ENCODE data around the gene LRIT3.
"Not testable (repeated sequence)": the region's sequence is repeated elsewhere in the genome, so short reads cannot be mapped to it uniquely, and the experiment has no call there.

LRIT3 gene

DNA sequence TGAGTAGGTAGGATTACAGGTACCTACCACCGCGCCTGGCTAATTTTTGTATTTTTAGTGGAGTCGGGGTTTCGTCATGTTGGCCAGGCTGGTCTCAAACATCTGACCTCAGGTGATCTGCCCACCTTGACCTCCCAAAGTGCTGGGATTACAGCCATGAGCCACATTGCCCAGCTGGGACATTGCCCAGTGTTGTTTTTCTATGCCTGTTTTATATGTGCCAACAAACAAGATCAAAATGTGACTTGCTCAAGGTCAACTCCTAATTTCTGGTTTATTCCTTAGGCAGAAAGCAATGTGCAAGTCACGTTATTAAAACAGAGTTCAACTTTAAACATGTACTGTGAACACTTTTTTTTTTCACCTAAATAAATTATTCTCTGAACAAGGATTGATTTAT lies 2.7 kb downstream of the LRIT3 start:
- no peak for DNase-seq

DNA sequence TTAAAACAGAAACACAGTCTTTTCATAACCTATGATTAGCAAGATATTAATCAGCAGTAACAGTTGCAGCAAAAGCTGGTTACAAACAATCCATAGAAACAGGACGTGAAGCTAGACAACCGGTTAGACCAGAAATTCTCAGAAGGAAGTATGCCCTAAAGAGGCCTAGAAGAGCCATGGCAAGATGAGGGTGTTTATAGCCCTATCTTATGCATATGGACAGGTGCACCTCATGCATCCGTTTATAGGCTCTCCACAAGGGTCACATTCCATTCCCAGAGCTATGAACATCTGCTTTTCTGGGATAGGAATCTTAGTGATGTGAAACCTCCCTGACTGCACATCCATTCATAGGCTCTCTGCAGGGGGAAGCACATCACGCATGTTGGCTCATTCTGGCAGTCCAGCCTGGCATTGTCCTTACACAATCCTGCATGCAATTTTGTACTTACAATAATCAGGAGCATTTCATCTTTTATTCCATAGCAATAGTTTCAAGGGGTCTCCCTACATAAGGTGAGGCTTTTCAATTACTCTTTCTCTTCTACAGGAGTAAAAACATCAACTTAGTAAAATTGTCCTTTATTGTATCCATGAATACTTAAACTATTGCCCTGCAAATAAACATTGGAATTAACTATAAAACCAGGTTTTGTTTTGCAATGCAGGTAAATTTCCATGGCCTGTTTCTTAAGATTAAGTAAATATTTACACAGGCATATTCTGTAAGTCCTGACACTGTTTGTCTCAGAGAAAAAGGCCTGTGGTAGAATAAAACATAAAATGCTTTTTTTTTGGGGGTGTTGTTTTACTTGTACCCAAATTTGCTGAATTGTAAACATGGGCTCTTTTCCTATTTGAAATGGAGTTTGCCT lies 11.8 kb downstream of the LRIT3 start:
- not testable (repeated sequence) for DNase-seq

DNA sequence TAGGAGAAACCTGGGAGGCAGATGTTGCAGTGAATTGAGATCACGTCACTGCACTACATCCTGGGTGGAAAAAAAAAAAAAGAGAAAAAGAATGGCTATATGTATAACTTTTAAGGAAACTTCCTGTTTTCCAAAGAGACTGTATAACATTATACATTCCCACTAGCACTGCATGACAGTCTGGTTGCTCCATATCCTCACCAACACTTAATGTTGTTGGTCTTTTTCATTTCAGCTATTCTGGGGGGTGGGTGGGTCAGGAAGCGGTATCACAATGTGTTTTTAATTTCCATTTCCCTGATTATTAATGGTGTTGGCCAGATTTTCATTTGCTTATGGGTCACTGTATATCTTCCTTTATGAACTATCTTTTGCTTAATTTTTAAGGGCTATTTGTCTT lies 13.4 kb downstream of the LRIT3 start:
- no peak for DNase-seq

DNA sequence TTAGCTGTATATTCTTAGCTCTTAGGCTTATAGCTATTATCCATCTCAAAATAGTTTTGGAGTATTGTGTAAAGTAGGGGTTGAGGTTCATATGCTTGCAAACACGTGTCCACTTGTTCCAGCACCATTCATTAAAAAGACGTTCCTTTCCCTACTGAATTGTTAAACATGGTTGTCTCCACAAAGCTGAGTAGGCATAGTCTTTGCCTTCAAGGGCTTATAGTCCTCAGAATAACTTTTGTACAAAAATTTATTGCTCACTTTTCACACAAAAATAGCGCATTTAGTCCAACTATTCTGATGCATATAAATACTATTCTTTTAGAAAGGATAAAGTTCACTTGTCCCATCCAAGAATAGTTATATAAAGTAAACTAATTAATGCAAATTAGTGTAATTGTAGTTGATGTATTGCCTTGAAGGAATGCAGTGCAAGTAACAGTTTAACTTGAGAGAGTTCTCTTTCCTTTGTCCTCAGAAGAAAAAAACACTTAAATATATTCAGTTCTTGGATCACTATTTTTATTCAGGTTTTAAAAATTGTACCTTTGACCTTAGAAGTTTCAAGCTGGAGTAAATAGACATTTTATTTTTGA lies 14.1 kb downstream of the LRIT3 start:
- DNase-seq = no peak

DNA sequence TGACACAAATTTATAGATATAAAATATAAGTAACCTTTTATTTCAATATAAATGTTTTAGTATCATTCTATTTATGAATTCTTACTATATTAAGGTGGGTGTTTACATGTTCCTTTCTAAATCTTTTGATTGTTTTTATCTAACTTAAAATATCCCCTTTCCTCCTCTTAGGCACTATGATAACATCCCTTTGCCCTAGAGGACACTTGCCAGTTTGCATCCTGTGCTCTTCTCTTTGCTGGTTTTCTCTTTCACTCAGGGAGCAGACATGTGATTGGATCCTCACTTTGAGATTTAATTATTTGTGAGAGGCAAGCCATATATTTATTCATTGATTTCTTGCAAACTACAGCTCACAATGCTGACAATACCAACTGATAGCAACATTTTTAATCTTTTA lies 16.2 kb downstream of the LRIT3 start:
- DNase-seq = no peak

DNA sequence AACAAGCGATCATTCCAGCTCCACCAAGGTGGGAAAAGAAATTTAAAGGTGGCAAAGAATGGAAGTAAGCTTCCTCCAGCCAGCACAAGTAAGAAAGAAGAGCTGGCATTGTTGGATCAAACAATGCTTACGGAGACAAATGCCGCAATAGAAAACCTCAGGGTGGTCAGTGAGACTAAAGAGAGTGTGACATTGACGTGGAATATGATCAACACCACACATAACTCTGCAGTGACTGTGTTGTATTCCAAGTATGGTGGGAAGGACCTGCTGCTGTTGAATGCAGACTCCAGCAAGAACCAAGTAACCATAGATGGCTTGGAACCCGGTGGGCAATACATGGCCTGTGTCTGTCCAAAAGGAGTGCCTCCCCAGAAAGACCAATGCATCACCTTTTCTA lies 22.2 kb downstream of the LRIT3 start:
- no peak for DNase-seq

DNA sequence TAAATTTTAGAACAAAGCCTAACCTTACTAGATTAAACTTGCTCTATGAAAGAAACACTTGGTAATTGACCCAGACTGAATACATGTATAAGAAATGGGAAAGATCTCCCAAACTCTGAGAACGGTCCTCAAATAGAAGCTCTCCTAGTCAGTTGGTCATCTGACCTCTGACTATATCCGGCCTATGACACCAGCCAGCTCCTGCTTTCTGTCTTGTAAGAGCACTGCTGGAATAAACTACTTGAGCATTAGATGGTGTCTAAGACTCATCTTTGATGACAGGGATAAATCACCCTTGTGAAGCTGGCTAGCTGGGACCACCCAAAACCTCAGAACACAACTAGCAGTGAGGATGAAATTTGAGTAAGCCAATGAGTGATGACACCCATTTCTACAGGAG lies 24.2 kb downstream of the LRIT3 start:
- no peak for DNase-seq

DNA sequence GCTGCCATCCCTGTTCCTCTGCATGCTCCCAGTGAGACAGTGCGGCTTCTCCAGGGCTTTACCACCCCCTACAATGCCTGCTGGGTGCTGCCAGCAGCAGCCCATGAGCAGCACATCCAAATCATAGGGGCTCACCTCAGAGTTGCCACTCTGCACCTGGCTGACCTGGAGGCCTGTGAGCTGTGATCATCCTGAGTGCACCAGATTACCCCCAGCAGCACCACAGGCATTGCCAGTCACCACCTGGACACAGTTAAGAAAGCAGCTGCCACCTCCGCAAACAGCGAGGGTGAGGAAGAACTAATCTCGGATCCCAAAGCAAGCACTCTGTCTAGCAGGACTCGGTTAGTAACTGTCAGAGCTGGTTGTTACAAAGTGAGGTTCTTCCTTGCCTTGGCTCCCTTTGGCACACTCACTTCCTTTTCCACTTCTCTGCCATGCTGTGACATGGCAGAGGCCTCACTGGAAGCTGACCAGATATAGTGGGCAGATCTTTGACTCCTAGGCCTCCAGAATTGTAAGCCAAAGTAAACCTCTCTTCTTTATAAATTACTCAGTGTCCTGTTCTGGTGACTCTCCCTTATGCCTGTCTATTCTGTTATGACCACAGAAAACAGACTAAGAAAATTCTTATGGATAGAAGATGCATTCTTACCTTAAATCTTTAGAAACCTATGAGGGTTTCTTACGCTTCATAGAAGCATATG lies 25.2 kb downstream of the LRIT3 start:
- no peak for DNase-seq

DNA sequence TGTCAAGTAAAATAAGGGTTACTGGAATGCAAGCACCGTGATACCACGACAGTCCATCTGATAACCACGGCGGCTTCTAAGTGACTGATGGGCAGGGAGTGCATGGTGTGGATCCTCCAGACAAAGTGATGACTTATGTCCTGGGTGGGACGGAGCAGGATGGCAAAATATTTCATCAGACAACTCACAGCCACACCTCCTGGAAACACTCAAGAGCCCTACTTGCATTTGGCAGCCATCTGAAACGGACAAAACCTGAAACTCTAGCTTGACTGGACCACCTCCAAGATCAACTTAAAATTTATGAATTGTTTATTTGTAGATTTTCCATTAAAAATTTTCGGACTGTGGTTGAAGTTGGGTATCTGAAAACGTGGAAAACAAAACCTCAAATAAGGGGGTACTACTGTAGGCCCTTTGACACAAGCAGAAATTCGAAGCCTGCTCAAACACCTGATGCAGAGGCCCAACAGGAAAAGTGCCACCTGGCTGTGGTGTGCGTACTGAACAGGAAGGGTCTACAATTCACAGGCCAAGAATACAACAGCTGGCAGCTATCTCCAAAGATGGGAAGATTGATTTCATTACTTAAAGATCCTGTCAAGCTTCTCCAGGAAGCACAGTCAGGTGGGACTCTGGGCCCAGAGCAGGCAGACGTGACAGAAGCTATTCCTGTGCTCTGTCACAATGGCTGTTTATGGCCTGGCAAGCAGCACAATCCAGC lies 26.0 kb downstream of the LRIT3 start:
- no peak for DNase-seq

DNA sequence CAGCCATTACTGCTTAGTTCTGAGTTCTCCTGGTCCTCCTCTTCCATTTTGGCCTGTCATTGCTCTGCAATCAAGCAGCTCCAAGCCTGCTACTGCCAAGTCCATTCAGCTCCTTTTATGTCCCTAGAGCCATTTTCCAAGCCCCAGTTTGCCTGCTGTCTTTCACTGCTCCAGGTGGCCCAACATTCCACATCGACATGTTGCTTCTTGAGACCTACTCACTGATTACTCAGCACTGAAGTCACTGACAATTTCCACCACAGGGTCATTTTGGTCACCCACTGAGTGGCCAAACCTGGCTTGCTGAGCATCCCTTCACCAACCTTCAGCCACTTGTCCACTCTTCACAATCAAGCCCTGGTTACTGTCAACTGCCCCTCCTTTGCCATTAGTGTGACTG lies 27.2 kb downstream of the LRIT3 start:
- no peak for DNase-seq

DNA sequence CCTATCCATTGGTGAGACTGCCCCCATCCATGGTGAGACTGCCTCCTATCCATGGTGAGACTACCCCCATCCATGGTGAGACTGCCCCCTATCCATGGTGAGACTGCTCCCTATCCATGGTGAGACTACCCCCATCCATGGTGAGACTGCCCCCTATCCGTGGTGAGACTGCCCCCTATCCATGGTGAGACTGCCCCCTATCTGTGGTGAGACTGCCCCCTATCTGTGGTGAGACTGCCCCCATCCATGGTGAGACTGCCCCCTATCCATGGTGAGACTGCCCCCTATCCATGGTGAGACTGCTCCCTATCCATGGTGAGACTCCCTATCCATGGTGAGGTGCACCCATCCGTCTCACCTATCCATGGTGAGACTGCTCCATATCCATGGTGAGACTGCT lies 27.6 kb downstream of the LRIT3 start:
- DNase-seq = not testable (repeated sequence)

DNA sequence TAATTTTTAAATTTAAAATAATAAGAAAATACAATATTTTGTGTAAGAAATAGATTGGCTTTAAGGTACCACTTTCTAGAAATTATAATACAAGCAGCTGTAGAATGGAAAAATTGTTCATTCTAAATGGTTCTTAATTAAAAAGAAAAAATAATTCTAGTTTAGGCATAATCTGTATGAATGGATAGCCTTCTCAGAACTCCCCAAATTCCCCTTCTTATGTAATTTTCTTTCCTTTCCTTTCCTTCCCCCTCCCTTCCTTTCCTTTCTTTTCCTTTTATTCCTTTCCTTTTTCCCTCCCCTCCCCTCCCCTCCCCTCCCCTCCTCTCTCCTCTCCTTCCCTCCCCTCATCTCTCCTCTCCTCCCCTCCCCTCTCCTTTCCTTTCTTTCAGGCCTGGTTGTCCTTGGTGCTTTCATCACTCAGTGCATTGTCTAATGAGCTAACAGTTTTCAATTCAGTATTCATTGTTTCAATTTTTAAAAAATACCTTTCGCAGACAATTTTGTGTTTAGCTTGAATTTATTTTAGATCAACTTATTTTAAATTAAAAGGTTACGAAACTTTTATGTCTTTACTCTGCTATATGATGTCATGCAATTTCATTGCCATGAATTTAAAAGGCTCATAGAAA lies 28.8 kb downstream of the LRIT3 start:
- DNase-seq = no peak

DNA sequence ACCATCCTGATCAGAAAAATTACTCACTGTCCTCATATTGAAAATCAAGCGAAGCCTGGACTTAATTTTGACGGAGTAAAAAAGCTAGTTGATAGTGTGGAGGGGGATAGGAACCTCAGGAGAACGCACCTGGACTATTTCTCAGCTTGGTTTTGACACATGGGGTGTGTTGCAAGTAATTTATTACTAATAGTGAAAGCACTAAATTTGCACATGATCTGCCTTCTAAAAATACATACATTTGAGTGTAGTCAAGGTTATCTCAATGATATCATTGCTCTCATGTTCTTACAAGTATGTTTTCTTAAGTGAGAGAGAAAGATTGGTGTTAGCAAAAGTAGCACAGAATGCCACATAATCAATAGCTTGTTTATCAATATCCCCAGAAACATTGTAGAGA lies 29.5 kb downstream of the LRIT3 start:
- no peak for DNase-seq

DNA sequence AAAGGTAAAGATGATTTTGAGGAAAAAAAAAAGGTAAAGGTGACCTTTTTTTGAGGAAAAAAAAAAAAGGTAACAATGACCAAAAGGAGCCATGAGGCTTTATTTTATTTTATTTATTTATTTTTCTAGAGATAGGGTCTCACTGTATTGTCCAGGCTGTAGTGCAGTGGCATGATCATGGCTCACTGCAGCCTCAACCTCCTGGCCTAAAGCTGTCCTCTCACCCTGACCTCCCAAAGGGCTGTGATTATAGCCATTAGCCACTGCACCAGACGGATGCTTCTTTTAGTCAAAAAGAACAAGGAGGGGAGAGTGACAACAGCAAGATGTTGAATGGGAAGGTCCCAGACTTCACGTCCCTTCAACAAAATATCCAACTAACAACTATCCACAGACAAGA lies 30.4 kb downstream of the LRIT3 start:
- DNase-seq = no peak

DNA sequence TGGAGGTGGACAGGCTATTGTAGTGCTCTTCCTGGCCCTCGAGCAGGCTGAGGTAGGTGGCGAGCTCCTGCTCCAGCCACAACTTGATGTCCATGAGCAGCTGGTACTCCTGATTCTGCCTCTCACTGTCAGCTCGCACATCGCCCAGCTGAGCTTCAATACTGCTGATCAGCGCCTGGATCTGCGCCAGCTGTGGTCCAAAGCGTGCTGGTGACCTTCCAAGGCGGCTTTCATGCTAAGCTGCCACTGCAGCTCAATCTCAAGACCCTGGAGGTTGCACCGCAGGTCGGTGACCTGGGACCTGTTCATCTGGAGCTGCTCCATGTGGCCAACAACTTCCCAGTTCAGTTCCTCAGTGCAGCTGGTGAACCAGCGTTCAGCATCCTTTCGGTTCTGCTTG lies 31.2 kb downstream of the LRIT3 start:
- no peak for DNase-seq

DNA sequence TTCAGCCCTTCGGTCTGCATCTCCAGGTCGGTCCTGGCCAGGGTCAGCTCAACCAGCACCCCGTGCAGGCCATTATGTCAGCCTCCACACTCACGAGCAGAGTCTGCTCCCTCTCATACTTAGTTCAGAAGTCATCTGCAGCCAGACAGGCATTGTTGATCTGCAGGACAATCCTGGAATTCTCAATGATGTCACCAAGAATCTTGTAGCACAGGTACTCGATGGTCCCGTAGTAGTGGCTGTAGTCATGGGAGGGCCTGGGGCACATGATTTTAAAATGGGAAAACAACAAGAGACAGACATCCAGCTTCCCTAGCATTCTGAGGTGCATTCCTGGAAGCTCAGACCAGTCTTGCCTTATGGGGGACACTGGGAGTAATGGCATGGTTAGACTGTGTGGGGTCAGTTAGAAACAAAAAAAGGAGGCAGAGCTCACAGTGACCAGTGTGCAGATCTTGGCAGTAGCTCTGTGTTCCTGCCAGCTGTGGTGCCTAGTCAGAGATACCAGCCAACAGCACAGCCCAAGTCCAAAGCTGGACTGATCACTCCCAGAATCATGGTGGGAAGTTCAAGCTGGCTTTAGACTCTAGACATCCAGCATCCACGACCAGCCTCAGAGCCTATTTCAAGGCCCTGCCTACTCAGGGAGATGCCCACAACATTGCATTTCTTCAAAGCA lies 31.9 kb downstream of the LRIT3 start:
- no peak for DNase-seq

DNA sequence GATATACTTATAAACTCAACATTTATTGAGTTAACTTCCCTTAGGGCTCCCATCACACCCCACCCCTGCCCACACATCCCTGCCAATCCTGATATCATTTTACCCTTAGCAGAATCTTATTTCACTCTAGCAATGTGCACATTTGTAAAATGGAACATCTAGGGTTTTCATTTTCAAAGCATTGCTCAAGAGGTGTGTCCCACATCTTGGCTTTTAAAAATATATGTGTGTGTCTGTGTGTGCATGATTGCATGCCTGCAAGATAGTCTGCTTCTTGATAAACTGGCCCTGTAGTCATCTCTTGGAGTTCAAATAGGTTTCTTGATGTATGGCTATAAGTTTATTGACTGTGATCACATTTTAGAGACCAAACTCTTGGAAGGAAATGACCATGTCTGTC lies 38.4 kb downstream of the LRIT3 start:
- DNase-seq = no peak

DNA sequence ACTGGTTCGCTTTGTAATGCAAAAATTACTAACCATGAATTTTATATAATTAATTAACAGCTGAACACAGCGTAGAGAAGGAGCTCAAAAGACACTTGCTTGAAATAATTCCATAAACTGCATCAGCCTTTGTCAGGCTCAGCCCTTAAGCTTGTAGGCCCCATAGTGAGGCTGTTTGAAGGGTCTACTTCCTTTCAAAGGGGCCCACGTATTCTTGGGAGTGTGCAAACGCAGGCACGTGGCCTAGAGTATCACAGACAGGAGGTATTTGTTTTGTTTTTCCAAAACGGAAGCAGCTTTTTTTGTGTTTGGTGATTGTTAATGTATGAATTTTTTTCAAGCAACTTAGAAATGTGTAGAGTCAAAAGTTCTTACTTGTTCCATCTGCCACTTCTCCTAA lies 39.2 kb downstream of the LRIT3 start:
- no peak for DNase-seq

DNA sequence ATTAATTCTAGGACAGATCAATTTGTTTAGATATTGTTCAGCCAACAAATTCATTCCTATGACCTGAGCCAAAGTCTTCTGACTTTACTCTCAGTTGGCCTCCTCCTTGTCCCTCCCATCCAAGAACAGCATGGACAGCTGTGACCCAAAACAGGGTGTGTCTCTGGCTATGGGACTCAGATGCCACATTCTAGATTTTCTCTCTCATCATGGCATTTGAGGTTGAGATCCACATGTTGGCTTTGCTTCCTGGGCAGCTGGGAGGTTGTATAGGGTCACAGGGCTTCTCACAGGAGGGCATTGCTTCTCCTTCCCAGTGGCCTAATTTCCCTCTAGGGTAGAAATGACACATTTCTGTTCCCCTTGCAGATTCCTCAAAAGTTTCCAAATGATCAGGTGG lies 42.2 kb downstream of the LRIT3 start:
- DNase-seq = no peak

DNA sequence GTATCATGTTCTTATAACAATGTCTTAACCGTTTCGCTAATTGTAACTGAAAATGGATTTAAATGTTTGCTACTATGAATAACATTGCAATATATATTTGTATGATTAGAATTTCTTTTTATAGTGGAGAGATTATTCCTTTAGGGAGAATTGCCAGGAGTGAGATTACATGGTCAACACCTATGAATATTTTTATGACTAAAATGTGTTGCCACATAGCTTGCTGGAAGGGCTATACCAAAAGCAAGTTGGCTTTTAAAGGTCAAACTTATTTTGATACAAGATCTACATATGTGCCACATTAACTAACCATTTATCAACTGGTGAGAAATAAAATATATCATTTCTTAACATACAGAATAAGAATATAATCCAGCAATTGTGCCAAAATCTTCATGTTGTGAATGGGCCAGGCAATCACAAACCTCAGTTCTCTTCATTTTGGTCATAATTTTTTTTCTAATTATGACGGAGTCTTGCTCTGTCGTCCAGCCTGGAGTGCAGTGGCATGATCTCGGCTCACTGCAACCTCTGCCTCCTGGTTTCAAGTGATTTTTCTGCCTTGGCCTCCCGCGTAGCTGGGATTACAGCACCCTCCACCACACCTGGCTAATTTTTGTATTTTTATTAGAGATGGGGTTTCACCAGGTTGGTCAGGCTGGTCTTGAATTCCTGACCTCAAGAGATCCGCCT lies 54.8 kb downstream of the LRIT3 start:
- DNase-seq = no peak

DNA sequence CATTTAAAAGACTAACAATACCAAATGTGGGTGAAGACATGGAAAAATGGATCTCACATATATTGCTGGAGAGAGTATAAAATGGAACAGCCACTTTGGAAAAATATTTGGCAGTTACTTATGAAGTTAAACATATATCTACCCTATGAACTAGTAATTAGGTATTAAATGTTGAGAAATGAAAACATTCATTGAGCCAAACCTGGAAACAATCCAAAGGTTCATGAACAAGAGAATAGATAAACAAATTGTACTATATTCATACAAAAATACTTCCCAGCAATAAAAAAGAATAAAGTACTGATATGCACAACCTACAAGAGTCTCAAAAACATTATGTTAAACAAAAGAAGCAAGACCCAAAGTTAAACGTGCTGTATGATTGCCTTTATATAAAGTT lies 60.8 kb downstream of the LRIT3 start:
- no peak for DNase-seq

DNA sequence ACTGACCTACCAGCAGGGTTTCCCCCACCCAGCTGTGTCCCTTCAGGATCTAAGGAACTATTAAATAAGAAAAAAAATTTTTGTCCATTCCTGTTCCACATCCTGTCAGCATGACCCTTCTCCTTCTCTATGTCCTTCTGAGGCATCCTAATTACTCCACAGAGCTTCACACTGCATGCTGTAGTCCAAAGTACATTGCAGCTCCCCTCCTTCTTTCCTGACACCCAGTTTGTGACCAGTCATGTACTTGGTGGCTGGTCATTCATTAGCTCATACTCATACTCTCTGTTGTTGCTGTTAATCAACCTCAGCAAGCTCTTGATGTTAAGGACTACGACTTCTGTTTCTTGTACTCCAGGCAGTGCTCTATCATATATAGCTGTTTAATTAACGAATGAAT lies 62.3 kb downstream of the LRIT3 start:
- DNase-seq = no peak
